Effector CD4-positive, alpha-beta T cell (primary cell): ENCODE measurements around the gene ADCY2.

Experiments
- DNase-seq: peaks from one replicate; pipeline ENCODE4 v3.0.0-alpha.2; 2020

ADCY2 gene

DNA sequence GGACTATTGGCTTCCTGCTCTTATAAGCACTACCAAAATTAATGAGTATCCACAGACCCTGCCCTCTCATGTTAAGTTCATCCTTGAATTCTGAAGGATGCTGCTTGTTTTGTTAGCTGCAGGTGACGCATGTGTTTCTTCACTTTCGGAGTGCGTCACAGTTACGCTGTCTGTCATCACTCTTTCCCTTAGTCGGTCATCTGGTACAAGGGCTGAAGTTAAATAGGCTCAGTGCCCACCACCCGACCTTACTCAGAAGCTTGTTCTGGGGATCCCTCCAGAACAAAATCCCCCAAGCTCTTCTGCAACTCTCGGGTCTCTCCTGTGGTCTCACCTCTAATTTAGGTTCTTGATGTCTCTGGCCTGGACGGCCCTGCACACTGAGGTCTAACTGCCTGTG is 51.0 kb downstream of the ADCY2 start:
- DNase-seq, result no peak

DNA sequence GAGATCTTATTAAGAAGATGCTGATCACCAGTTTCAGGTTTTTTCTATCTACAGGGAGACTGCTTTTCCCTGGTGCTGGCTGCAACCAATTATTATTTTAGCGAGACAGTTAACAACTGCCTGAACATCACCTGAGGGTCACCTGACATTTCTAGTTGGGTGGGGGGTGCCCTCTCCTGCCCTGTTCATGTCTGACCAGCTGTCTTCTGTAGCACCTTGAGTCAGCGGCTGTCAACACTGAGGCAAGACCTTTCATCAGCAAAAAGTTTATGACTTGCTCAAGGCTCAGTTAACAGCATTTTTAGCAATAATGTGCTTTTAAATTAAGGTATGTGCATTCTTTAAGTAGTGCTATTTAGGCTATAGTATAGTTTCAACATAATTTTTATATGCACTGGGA is 58.0 kb downstream of the ADCY2 start:
- no peak for DNase-seq

DNA sequence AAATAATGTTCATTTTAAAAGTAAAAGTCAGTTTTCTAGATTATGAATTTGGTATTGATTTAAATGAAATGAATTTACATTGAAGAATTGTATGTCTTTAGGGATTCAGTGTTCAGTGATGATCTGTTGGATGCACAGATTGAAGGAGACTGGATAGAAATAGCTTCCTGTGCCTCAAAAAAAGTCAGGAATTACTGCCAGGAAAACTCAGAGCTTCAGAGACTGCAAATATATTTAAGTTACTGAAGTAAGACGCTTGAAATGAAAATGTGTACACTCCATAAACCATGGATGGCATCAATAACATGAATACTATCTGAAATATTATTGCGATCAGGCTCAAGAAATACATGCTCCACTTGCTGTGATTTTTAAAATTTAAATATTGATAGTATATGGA is 60.3 kb downstream of the ADCY2 start:
- DNase-seq, result no peak

DNA sequence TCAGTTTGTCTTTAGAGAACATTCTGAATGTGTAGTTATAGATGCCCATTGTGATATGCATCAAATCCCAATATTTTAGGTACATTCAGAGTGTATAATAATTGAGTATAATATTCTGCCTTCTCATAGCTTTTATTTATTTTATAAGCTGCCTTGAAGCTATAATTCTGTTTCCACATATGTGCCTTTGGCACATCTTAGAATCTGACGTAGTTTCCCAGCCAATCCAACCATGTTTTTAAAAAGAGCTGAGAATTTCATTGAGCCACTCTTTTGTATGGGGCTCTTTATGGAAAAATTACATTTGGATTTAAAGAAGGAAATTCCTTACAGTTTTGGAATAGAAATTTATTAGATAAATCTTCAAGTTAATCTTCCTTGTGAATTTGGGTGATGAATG is 65.4 kb downstream of the ADCY2 start:
- no peak for DNase-seq

DNA sequence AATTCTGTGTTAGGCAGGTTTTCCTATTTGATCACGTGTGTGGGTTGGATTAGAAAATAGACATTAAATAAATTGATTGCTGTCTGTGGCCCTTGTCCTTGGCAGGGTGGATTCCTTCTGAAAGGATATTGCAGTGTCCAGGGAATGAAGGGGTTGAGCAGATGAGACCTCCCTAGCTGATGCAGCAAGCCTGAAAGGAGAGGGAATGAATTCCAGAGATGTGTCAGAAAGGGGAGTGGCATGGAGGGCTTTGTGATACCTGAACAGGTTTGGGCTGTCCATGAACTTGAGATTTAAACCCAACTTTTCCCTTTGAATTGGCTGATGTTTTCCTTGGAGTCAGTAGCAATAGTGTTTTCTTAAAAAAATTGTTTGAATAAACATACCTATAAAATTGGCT is 66.8 kb downstream of the ADCY2 start:
- DNase-seq, result no peak

DNA sequence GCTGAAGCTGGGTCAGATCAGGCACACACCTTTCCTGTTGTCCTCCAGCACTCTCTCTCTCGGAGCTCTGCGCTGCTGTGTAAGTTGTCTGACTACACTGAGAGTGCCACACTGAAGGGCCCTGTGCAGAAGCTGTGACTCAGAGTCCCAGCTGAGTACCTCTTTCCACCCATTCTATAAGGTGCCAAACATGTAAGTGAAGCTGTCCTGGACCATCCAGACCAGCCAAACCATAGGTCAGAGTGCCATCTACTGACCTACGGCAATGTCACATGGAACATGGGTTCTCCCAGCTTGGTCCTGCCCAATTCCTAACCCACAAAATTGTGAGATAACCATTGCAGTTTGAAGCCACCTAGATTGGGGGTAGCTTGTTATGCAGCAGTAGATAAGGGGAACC is 68.2 kb downstream of the ADCY2 start:
- no peak for DNase-seq

DNA sequence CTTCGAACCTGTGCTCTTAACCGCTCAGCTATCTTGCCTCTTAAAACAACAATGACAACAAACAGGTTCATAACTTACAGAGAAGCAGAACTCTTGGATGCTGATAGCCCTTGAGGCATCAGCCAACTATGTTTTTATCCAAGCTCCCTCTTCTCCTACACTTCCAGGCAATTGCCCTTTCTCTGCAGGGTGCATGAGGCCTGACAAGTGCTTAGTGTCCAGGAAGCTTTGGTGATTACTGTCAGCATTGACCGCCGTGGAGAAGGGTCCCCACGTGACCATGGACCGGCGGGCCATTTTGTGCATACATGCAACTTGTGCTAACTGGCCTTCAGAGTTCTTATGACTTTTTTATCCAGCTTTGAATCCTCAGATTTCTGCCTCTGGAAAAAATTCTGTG is 71.2 kb downstream of the ADCY2 start:
- no peak for DNase-seq

DNA sequence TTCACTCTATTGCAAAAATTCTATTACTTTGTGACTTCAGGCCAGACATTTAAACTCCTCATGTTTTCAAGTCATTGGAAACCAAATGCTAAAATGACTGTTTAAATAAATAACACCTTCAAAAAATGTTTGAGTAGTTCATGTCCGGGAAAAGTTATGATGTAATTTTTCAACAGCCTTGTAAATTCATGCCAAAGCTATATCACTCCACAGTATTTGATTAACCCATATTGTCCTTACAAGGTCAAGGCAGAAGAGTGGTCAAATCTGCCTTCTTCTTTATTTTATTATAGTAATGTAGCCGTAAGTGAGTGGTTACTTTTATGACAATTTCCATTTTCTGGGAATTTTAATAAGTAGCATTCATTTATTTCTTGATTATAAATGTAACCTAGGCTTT is 72.8 kb downstream of the ADCY2 start:
- no peak for DNase-seq

DNA sequence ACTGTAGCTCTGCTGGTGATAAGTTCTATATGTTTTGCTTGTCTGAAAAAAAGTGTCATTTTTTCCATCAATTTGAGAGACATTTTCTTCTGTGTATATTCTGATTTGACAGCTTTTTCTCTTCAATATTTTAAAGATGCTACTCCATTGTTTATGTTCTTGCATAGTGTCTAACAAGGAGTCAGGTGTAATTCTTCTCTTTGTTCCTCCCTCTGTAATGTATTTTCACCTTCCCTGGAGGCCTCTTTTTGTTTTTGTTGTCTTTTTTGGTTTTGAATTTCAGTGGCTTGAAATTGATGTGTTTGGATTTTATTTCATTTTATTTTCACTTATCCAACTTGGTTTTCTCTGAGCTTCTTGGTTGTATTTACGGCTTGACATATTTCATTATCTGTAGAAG is 75.8 kb downstream of the ADCY2 start:
- no peak for DNase-seq

DNA sequence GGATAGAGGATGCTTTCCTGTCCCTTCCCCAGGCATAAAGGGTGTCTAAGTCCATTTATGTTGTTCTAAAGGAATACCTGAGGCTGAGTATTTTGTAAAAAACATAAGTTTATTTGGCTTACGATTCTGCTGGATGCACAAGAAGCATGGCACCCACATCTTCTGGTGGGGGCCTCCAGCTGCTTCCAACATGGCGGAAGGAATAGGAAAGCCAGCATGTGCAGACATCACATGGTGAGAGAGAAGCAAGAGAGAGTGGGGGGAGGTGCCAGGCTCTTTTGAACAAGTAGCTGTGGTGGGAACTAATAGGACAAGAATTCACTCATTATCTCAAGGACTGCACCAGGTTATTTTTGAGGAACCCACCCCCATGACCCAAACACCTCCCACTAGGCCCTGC is 77.2 kb downstream of the ADCY2 start:
- no peak for DNase-seq

DNA sequence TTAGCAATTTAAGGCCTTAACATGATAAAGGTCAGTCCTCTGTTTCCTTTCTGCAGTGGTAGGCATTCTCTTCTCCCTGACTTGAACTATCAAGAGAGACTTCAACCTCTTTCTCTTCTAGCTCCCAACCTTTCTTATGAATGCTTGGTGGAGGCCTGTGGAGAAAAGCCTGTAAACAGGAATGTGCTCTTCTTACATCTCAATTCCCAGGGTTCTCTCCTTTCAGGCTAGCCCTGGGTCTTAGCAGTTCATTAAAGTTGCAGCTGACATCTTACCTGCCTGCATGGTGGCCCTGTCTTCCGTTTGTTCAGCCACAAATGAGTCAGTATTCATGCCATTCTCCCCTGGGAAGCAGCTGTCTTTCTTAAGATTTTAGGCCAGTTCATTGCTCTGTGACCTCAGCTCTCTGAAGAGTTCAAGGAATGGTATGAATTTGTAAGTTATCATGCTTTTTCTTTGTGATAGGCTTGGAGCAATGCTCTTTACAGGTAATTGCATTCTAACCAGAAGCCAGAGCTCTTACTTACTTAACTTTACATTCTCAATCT is 77.8 kb downstream of the ADCY2 start:
- DNase-seq, result no peak

DNA sequence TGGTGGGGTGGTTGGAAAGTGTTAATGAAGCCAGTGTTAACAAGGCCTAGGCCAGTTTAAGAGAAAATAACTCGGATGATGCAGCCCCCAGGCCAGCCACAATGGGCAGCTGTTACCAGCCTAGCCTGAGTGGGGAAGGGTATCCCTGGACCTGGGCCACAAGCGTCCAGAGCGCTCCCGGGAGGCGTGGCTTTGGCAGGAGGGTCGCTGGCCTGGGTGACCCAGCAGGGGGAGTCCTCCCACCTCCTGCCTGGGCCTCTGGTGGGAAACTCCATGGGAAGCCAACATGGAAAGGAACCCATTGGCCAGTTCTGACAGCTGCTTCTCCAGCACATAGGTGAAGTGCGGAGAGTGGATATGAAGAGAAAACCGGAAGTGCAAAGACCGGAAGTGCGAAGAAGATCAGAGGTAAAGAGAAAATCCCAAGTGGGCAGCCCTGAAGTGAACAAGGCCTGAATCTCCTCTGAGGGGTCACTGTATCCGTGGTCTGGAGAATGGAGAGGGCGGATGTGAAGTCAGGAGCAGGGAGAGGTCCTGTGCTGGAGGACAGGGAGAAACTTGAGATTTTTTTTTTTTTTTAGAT is 79.0 kb downstream of the ADCY2 start:
- DNase-seq, result no peak

DNA sequence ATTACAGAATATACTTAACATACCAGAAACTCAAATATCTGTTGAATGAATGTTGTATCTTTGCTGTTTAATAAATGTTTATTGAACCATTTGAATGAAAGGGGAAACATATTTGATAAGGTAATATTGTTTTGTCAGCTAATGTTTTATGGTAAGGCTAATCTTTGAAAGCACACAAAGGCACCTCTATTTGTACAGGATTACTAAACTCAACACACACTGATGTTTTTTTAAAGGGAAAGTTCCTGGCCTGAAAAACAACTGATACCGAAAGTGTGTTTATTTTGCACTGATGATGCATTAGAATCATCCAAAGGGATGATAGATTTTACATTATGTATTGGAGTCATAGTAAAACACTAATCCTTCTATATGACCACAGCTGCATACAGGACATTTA is 82.5 kb downstream of the ADCY2 start:
- no peak for DNase-seq

DNA sequence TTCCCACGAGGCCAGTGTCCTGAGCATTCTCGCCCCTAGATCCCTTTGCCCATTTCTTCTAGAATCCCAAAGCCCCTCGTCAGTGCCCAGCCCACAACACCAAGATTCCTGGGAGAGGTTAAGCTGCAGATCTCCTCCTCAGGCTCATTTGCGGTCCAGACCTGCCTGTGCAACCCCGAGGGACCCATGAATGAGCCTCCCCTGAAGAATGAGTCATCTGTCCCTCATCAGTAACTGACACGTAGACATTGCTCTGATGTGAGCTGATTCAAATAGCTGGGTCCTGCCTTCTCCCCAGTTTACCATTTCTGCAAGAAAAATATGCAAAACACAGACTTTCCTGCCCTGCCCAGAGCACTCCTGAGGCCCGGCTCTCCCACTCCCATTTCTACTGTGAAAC is 92.8 kb downstream of the ADCY2 start:
- no peak for DNase-seq

DNA sequence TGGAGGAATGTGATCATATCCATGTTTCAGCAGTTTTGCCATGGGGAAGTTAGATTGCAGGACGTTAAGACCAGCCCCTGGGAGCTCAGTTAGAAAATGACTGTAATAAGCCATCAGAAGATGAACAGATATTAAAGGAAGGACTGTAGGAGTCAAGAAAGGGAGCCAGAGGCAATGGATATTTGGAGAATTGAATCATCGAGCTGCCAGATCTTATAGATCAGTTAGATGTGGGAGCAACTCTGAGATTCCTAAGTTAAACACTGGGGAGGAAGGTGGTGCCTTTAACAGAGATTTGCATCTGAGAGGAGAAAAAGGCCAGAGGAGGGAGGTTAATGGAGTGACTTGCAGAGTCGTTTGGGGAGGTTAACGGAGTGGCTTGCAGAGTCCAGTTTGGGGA is 96.4 kb downstream of the ADCY2 start:
- no peak for DNase-seq

DNA sequence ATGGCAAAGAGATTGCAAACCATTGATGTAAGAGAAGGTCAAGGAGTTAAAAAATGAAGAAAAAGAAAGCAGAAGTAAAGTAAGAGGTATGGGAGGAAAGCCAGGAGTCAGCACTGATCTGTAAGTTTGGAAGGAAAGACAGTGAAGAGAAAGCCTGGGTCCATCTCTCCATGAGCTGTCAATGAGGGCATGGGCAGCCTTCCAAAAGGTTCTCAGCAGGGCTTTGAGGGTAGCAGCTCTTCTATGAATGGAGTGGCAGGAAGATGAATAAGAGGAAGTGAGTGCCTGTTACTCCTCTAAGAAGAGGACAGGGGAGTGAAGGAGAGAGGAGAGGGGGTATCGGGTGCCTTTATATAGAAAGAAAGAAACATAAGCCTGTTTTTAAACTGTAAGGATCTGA is 97.1 kb downstream of the ADCY2 start:
- no peak for DNase-seq

DNA sequence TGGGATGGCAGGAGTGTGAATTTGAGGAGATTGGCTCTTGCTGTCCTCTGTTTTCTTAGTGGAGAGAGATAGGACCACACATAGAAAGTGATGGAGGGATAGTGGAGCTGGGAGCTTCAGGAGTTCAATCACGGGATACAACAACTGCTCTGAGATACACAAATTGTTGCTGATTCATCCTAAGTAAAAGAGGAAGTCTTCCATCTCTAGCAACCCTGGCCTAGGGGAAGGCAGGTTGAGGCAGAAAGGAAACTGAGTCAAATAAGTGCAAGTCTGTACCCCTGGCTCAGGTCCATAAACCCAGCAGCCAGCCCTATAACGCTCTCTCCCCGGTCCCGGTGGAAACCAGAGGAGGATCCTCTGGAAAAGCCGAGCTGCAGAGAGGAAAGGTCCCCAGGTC is 97.7 kb downstream of the ADCY2 start:
- no peak for DNase-seq

DNA sequence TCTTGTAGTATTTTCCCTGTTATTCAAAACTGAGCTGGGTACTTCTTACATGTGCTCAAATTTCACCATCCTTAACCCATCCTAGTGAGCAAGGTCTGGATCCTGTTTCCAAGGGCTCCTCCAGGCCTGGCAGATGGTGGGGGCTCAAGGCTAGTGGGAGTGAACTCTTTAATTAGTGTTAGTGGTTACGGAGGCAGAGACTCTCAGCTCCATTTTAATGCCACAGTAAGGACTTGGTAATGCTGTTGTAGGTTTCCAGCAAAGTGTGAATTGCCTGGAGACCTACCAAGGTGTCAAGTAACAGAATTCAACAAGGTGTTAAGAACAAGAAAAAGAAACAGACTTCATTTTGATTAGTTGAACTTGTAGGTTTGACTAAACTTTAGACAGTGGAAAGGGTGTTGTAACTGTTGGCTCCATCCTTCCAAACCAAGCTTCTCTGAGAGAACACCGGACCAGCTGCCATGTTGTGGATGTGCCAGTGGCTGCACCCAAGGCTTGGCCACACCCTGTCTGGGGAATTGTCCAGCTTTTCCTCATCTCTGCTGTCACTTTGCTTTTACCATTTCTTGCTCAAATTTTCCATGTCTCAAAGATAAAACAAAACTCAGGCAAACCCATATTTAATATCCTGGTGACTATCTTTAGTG is 98.7 kb downstream of the ADCY2 start:
- DNase-seq, result no peak

DNA sequence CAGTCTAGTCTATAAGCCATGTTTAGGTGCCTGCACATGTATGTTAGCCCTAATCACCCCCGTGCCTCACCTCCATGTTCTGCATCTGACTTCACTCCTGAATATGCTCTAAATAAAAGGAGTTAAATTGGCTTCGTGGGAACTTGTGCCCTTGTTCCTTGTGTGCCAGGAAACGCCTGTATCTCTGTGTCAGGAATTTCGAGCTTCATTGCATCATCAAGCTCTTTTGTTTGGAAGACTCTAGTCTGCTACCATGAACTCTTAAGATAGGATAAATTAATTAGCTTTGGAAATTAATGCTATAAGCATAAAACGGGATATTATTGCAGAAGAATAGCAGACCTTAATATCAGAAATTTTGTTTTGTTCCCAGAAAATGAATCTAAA is 99.2 kb downstream of the ADCY2 start:
- no peak for DNase-seq

DNA sequence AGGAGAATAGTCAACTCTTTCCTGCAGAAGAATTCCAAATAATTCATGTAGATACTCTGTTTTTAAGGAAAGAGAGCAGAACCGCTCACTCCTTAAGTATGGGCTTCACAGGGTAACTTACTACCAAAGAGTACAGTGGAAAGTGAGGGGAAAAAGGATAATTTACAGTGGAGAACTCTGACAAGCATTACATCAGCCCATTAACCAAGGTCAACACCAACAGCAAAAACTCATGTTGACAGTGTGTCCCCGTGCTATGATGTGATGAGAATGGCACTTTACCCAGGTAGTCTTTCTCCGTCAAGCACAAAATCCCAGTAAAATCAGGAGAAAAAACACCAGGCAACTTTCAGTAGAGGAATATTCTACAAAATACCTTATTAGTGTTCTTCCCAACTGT is 104.3 kb downstream of the ADCY2 start:
- no peak for DNase-seq

DNA sequence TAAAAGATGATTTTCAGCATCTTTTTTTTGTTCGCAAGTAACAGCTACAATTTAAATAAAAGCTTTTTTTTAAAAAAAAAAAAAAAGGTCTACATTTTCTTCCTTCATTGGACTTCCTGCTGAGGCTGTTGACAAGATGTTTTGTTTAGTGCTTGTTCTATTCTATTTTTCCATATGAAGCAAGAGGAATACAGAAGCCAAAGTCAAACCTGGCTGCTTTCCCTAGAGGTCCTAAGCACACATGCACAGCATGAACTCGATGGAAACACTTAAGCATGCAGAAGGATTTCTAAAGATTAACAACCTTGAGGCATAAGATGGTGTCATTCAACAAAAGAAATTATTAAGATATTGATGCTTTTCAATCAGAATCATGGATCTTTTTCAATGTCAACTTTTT is 105.1 kb downstream of the ADCY2 start:
- DNase-seq, result no peak

DNA sequence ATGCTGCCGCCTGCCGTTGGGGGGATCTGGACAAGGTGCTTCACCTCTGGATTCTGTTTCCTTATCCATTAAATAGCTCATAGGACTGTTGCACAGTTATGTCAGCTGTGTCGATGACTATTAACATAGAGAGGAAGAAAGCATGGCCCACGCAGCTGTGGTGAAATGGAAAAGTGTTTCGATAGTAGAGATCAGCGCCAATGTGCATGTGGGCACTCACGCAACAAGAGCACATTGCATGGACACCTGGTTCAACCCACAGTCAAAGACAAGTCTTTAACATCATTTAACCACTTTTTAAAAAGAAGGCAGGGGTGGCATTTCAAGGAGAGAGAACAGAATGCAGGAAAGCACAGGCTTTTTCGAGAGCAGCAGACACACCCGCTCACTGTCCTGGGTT is 107.6 kb downstream of the ADCY2 start:
- DNase-seq, result no peak

DNA sequence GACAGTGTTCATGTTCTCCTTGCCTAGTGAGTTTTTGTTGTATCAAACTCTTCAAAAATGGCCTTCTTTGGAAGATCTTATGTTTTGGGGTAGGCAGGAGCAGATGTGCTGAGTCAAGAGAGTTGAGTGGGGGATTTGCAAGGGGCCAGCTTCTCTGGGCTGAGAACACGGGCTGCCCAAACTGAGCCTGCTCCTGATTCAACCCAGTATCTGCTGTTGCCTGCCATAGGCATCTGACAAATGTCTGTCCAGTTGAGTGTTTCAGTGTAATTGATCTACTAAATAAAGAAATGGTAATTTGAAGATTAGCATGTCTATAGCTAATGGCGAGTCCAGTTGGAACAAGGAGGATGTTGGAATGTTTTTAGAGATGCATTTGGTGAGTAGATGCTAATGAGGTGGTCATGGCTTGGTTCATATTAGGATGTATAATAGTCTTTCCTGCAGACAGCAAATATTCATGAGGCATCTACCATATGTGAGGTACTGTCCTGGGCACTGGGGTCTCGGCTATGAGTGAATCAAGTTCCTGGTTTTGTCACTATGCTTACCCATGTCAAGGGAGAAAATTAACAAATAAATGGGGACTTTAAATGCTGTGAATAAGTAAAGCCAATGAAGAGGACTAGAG is 119.5 kb downstream of the ADCY2 start:
- no peak for DNase-seq

DNA sequence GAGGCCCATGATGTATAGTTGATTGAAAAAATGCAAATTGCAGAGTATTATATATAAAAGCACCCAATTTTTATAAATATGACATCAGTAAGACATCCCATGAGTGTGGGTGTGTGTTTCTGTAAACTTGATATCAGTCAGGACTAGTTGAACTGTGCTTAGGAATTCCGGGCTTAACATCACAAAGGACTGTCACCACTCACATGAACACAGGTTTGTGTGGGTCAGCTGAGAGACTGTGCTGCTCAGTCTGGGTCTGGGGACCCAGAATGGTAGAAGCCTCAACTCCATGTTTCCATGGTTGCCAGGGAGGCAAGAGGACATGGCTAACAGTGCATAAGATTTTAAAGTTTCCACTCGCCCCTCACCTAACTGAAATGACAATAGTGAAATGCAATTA is 120.3 kb downstream of the ADCY2 start:
- DNase-seq, result no peak

DNA sequence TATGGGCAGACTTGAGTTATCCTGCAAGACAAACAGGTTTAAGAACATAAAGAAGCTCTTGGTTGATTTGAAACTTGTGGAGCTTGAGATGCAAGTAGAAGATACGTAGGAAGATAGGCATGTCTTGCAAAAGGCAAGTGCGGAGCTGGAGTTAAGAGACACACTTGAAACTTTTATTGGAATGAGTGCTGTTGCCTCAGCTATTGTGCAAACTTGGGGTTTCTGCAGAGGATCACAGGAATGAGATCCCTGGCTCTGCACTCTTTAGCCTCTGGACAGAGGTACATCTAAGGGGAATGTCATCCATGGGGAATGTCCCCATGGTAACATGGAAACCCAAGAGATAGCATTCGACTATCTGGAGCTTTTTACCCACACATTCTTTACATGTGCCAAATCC is 121.1 kb downstream of the ADCY2 start:
- no peak for DNase-seq
